ENCODE results near the gene CFAP46. TPM values are rescaled to one million over a fixed set of nuclear protein-coding genes. Genes with fewer than 3 reads are reported as not detected.
"Not testable (repeated sequence)": the region's sequence is repeated elsewhere in the genome, so short reads cannot be mapped to it uniquely, and the experiment has no call there.

CFAP46 gene
- total and polyA plus RNA-seq, 9 of the 15 experiments (the other 6 are each of a cell fraction or from before 2014, with no cell fraction given), result not detected

- TF ChIP-seq ZNF408 (CRISPR knock-in tag; IDR thresholded peaks at IDR 0.05; ENCODE audit: low read depth) (no peak), ZBTB7A (IDR thresholded peaks at IDR 0.05; ENCODE audit: borderline replicate concordance, control insufficient read depth, low read depth, low read length) (no peak), NELFE (IDR thresholded peaks at IDR 0.05; ENCODE audit: insufficient read depth, insufficient read length) (no peak), CTCFL (IDR thresholded peaks at IDR 0.05; ENCODE audit: borderline replicate concordance, insufficient read depth, low read depth, low read length, poor library complexity, severe bottlenecking) (no peak), SMAD4 (CRISPR knock-in tag; conservative IDR thresholded peaks at IDR 0.05) (no peak), ZNF165 (CRISPR knock-in tag; IDR thresholded peaks at IDR 0.05; ENCODE audit: borderline replicate concordance) (no peak), MYNN (IDR thresholded peaks at IDR 0.05) (no peak), MYNN (CRISPR knock-in tag; IDR thresholded peaks at IDR 0.05) (no peak), MBD2 (IDR thresholded peaks at IDR 0.05; ENCODE audit: borderline replicate concordance, low read depth) (no peak), EHMT2 (IDR thresholded peaks at IDR 0.05) (no peak), GATAD2A (IDR thresholded peaks at IDR 0.05) (no peak), ZNF253 (CRISPR knock-in tag; conservative IDR thresholded peaks at IDR 0.05) (no peak)
- TF ChIP-seq, protein P1, sequence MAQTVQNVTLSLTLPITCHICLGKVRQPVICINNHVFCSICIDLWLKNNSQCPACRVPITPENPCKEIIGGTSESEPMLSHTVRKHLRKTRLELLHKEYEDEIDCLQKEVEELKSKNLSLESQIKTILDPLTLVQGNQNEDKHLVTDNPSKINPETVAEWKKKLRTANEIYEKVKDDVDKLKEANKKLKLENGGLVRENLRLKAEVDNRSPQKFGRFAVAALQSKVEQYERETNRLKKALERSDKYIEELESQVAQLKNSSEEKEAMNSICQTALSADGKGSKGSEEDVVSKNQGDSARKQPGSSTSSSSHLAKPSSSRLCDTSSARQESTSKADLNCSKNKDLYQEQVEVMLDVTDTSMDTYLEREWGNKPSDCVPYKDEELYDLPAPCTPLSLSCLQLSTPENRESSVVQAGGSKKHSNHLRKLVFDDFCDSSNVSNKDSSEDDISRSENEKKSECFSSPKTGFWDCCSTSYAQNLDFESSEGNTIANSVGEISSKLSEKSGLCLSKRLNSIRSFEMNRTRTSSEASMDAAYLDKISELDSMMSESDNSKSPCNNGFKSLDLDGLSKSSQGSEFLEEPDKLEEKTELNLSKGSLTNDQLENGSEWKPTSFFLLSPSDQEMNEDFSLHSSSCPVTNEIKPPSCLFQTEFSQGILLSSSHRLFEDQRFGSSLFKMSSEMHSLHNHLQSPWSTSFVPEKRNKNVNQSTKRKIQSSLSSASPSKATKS (CRISPR knock-in tag; IDR thresholded peaks at IDR 0.05), result no peak
Measured at GRCh38 chr10:132774181-132774901, 168.0 kb downstream of the CFAP46 start (continued).

DNA sequence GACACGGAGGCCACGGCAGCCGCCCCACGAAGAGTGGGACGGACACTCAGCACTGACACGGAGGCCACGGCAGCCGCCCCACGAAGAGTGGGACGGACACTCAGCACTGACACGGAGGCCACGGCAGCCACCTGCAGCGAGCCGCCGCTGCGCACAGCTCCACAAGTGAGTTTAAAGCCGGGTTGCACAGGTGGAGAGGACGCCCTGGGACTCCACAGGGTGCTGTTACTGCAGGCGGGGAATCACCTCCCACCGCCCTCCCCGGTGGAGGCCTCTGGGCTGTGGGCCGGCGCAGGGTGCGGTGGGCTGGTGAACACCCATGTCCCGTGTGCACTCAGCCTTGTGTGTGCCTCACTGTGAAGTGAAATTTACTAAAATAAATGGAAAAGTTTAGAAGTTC lies 169.6 kb downstream of the CFAP46 start:
- H3K4me3 ChIP-seq; H3K4me1 ChIP-seq (replicated peaks in 1 of 2; ENCODE audit: control insufficient read depth in 2 of 2, insufficient read depth in 2 of 2, low read length in 2 of 2); intact Hi-C loops (cut with micrococcal nuclease); H3K27me3 ChIP-seq (ENCODE audit: control insufficient read depth in 2 of 2, insufficient read depth in 2 of 2, low read length in 2 of 2); H3K9me1 ChIP-seq (ENCODE audit: control insufficient read depth, insufficient read depth, low read length); DNase-seq (ENCODE audit: extremely low read depth in 1 of 4, low spot score in 3 of 4); H2AFZ ChIP-seq (ENCODE audit: low read depth, low read length); H3K27ac ChIP-seq (ENCODE audit: extremely low read depth, low read depth, low read length); POLR2A ChIA-PET; BruUV-seq (replicated peaks); H3K9ac ChIP-seq (ENCODE audit: insufficient read depth in 1 of 2, low read depth in 2 of 2, low read length in 2 of 2); CTCF ChIA-PET (ENCODE audit: low intra/inter-chr PET ratio); H3K36me3 ChIP-seq (ENCODE audit: control insufficient read depth, insufficient read depth, low read length); H3K4me2 ChIP-seq (ENCODE audit: insufficient read depth, low read length); ATAC-seq; FAIRE-seq; H4K20me1 ChIP-seq (replicated peaks; ENCODE audit: control insufficient read depth, insufficient read depth, low read length); in situ Hi-C loops (cut with MboI); H3K79me2 ChIP-seq (ENCODE audit: control insufficient read depth, insufficient read depth, low read length); H3K9me3 ChIP-seq (replicated peaks; ENCODE audit: control insufficient read depth, insufficient read depth, low read depth, low read length): not testable (repeated sequence)
- WGBS (ENCODE audit: insufficient coverage, low coverage, missing lambda C conversion rate), result 93% methylated on average over 3 of the region's 25 CpGs
